UCSD-AML1 (cell line): Measurements from ENCODE around the gene RNASEH2C.
"Not testable (repeated sequence)": the region's sequence is repeated elsewhere in the genome, so short reads cannot be mapped to it uniquely, and the experiment has no call there.

Experiments
- DNase-seq: peaks from one replicate; lab custom pipeline; 2025; ENCODE audit not compliant: unreplicated experiment; lab: John Stamatoyannopoulos, UW

The RNASEH2C gene

GRCh38 chr11:65720211-65720934 is at the start of gene RNASEH2C:
Gene RNASEH2C, minus strand, starts transcription at chr11:65720798. Its CDS starts 40 bp downstream, at chr11:65720758.
- DNase-seq, result peak; percentile 88

- DNase-seq, result not testable (repeated sequence)
These were observed 47.2 kb upstream of the RNASEH2C start for GRCh38 chr11:65767806-65768205.

DNA sequence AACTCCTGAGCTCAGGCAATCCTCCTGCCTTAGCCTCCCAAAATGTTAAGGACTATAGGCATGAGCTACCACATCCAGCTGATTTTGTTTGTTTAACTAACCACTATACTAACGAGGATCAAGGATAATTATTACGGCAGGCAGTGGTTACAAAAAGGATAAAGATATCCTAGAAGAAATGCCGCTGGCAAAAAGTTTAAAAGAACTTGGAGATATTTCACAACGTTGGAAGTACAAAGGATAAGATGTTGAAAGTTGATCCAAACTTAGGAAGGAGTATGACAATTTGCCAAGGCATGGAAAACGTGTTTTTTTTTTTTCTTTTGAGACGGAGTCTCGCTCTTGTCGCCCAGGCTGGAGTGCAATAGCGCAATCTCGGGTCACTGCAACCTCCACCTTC is 46.8 kb upstream of the RNASEH2C start:
- DNase-seq, result no peak

- DNase-seq, result no peak
These were observed 45.9 kb upstream of the RNASEH2C start for GRCh38 chr11:65766535-65766934.

DNA sequence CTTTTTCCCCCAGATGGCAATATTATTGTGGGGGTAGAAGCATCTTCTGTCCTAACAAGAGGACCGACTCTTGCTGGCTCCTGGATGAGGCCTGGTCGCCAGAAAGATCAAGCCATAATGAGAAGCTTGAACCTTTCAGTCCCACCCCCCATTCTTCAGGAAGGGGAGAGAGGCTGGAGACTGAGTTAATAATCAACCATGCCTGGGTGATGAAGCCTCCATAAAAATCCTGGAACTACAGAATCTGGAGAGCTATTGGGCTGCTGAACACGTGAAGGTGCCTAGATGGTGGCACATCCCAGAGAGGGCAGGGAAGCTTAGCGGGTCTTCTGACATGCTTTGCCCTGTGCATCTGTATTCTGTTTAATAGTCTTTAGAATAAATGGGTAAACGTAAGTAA is 43.8 kb upstream of the RNASEH2C start:
- no peak for DNase-seq

- DNase-seq, result not testable (repeated sequence)
These were observed 42.2 kb upstream of the RNASEH2C start for GRCh38 chr11:65762816-65763215.

GRCh38 chr11:65762169-65762568 is 41.6 kb upstream of the RNASEH2C start:
- not testable (repeated sequence) for DNase-seq

GRCh38 chr11:65745049-65745448 is 24.5 kb upstream of the RNASEH2C start:
- DNase-seq, result no peak

GRCh38 chr11:65744699-65745042 is 24.1 kb upstream of the RNASEH2C start:
- no peak for DNase-seq

DNA sequence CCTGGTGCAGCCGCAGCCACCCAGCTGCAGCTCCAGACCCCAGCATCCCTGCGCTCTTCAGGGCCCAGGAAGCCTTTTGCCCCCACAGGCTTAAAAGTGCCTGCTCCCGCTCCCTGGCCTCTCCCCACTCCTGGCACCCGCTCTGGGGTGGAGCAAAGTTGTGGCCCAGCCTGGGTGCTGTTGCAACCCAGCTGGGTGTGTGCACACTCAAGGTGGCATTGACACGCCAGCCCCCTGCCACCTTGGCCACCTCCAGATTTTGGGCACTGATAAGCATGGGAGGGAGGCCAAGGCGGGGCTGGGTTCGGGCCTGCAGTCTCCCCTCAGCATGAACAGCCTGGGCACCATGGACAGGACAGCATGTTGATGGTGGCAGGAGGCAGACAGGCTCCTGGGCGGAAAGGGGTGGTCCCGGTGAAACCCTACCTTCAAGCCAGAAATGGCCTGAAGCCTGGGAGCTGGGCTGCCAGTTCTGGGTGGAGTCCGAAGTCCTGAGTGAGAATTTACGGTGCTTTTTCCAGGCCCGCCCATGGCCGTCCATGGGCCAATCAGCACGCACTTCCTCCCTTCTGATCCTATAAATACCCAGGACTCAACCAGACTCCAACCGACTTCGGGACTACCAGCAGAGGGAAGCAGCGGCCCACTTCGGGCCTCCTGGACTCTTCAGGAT is 23.6 kb upstream of the RNASEH2C start:
- DNase-seq, result peak; percentile 74

GRCh38 chr11:65743681-65744025 is 23.1 kb upstream of the RNASEH2C start:
- DNase-seq, result no peak

GRCh38 chr11:65742353-65742752 is 21.8 kb upstream of the RNASEH2C start:
- DNase-seq, result no peak

GRCh38 chr11:65741185-65741584 is 20.6 kb upstream of the RNASEH2C start:
- no peak for DNase-seq

- DNase-seq, result no peak
These were observed 18.4 kb upstream of the RNASEH2C start for GRCh38 chr11:65739022-65739421.

- DNase-seq, result no peak
These were observed 16.2 kb upstream of the RNASEH2C start for GRCh38 chr11:65736810-65737209.

- not testable (repeated sequence) for DNase-seq
These were observed 14.5 kb upstream of the RNASEH2C start for GRCh38 chr11:65735111-65735510.

GRCh38 chr11:65730461-65730860 is 9.9 kb upstream of the RNASEH2C start:
- no peak for DNase-seq

- DNase-seq, result no peak
These were observed 7.3 kb upstream of the RNASEH2C start for GRCh38 chr11:65727865-65728264.

GRCh38 chr11:65726660-65727059 is 6.1 kb upstream of the RNASEH2C start:
- no peak for DNase-seq

DNA sequence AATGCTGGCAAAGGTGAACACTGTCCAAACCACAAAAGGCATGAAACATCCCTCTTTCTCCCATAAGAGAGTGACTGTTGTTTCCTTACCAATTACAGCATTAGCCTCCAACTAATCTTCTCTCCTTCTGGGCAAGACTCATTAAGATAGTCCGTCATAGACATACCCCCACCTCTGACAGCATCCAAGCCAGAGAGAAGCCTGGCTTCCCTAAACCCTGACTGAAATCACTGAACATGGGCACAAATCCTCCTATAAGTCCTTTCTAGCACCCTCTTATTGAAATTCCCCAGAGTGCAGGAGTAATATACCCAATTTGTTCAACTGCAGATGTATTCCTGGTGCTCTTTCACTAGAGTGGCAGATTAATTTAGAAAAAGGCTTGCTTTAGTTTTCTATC is 1.7 kb upstream of the RNASEH2C start:
- no peak for DNase-seq

GRCh38 chr11:65719871-65720210 is 757 bp downstream of the RNASEH2C start:
- DNase-seq, result peak; percentile 65

GRCh38 chr11:65718964-65719492 is 1.6 kb downstream of the RNASEH2C start:
- DNase-seq, result no peak

DNA sequence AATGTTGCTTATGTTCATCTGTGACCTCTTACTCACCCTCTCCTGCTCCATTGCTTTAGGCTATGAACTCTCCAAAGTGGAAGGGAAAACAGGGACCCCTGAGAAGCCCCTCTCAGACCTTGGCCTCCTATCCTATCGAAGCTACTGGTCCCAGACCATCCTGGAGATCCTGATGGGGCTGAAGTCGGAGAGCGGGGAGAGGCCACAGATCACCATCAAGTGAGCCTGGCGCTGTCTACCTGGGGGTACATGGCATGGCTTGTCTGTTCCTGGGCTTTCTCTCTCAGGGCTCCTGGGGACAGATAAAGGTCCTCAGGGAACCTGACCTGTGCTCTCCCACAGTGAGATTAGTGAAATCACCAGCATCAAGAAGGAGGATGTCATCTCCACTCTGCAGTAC is 2.1 kb downstream of the RNASEH2C start:
- DNase-seq, result no peak
